HG02798 (cell line): Measurements from ENCODE around the gene ASS1.

Source experiments
- ATAC-seq: cut with Tn5 transposase; IDR thresholded peaks from one replicate; pipeline ENCODE4 v1.9.1; 2021; ENCODE audit warnings: mild to moderate bottlenecking; ENCODE audit not compliant: unreplicated experiment, poor library complexity

ASS1 gene

DNA sequence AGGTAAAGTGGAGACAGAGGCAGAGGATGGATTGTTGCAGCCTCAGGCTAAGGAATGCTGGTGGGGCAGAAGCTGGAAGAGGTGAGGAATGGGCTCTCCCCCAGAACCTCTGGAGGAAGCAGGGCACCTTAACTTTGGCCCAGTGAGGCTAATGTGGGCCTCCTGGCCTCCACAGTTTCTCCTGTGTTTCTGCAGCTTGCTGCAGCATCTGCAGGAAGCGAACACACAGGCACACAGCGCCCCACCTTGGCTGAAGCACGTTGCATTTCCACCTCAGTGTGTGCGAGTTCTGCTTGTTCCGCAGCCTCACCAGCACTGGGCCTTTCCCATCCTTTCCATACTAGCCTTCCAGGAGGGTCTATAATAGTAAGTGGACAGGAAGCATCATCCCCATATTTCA is 27.2 kb upstream of the ASS1 start:
- no peak for ATAC-seq

DNA sequence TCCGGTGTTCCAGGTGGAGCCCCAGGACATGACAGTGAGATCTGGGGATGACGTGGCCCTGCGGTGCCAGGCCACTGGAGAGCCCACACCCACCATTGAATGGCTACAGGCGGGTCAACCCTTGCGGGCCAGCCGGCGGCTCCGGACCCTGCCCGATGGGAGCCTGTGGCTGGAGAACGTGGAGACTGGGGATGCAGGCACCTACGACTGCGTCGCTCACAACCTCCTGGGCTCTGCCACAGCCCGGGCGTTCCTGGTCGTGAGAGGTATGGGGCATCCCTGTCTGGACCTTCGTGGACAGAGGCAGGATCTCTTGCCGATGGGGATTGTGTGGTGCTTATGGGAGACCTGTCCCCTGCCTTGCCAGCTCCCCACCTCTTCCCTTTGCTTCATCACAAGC is 26.0 kb upstream of the ASS1 start:
- ATAC-seq, result no peak

DNA sequence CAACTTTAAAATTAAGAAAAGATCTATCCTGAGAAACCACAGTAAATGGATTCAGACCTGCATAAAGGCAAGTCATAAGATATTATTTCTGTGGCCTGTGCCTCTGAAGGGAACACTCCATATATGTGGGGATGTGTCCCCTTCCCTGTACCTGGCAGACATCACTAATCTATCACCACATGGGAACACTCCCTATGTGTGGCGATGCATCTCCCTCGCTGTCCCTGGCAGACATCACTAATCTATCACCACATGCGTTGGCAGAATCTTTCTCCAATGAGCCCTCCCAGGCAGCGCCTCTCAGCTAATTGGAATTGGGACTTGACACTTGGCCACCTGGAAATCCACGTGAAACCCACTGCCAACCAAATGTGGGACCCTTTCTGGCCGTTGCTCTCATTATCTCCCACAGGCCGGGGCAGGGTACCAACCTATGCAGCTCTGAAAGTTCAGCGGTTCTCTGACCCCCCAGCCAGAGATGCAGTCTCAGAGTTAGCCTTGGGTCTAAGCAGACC is 25.2 kb upstream of the ASS1 start:
- no peak for ATAC-seq

DNA sequence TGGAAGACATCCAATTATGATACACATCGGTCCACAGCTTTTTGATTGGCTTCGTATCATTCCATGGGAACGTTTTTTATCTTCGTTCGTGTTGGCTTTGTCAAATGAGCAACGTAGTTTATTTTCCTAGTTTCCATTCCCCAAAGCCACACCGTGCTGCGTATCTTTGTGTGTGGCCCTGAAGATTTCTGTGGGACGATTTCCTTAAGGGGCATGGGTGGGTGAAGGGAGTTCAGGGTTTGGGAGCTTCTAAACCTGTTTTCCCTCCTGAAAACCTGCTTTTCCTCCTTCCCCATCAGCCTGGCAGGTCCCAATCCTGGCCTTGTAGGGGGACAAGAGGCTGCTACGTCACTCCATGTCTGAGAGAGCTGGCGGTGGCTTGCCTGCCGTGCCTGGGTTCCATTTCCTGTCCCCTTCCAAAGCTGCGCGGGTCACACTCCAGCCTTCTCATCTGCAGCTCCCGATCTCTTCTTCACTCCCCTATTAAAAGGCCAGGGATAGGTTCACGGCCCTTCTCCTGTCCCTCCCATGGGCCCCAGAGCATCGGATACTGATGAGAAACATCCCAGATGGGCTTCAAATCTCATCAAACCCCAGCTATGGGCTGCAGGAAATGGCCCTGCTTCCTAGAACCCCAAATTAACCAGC is 23.5 kb upstream of the ASS1 start:
- no peak for ATAC-seq

DNA sequence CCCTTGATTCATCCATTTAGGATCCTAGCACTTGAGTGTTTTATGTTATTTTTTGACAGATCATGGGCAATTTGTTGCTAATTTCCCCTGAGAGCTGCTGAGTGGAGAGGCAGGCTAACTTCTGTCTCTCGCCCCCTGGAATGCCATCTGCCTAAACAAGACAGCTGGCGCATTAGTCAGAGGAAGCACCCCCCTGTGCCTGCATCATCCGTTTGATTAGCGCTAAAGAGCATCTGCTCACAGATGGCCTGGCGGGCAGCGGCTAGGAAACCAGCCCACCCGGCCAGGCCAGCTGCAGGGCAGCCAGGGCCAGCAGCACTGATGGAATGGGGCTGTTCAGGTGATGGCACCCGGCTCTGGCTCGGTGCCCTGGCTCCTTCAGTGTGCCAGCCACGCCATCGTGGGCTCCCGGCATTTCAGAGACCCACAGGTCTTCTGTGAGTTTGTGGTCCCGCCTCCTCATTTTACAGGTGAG is 22.9 kb upstream of the ASS1 start:
- ATAC-seq, result no peak

DNA sequence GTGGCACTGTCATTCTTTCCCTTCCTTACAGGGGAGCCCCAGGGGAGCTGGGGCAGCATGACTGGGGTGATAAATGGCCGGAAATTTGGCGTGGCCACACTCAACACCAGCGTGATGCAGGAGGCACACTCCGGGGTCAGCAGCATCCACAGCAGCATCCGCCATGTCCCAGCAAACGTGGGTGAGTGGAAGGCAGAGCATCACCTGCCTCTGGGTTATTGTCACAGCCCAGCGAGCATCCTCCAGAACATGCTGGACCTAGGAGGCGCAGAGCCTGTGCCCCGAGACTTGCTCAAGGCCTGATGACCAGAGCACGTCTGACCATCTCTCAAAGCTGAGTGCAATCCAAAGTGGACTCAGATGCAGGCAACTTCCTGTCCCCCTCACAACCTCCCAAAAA is 22.2 kb upstream of the ASS1 start:
- ATAC-seq, result no peak

GRCh38 chr9:130423272-130423671 is 21.5 kb upstream of the ASS1 start:
- ATAC-seq, result no peak

DNA sequence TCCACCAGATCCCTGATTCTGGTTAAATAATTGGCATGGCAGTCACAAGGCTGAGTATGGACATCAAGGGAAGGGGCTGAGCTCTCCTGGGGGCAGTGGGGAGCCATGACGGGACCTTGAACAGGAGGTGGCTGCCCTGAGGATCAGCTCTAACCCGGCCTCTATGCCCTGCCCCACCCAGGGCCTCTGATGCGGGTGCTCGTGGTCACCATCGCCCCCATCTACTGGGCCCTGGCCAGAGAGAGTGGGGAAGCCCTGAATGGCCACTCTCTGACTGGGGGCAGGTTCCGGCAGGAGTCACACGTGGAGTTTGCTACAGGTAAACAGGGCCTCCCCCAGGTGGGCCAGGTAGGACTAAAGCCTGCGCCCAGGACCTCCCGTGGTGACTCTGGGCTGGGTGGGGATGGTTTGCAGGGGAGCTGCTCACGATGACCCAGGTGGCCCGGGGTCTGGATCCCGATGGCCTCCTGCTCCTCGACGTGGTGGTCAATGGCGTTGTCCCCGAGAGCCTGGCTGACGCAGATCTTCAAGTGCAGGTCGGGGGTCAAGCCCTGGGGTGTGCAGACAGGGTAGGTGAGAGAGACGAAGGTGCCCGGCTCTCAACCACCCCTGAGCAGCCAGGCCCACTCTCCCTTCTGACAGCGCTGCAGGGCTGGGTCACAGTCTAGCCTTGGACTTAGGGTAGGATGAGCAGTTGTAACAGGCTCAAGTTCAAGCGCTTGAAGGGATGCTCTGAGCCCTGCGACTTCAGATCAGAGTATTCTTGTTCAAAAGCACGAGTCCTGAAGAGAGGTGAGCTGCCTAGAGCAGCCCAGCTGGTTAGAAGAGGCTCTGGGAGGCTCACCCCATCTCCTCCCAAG is 19.9 kb upstream of the ASS1 start:
- no peak for ATAC-seq

DNA sequence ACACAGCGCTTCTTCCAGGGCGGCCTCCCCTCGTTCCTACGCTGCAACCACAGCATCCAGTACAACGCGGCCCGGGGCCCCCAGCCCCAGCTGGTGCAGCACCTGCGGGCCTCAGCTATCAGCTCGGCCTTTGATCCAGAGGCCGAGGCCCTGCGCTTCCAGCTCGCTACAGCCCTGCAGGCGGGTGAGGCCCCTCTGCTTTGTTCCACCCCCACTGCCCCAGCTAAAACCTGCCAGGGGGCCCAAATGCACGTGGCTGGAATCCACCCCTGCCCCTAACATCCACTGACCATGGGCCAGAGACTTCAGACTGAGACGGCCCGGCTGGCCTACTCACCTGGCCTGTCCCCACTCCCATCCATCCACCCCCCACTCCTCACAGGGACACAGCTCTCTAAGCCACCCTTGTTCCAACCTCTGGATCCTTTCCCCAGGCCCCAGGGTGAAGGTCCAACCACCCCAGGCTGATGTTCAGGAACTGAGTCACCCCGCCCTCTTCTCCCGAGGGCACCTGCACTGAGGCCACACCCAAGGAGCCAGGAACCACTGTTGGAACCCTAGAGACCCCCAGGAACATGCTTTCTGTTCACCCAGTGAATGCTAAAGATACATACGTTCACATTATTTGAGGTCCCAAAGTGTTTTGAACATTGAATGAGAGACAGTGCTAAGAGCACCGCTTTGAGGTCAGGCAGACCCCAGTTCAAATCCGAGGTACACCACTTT is 18.9 kb upstream of the ASS1 start:
- ATAC-seq, result no peak

- no peak for ATAC-seq
Measured at GRCh38 chr9:130426467-130426773, 18.3 kb upstream of the ASS1 start.

GRCh38 chr9:130426883-130427282 is 17.9 kb upstream of the ASS1 start:
- no peak for ATAC-seq

- ATAC-seq, result no peak
Measured at GRCh38 chr9:130427326-130427725, 17.4 kb upstream of the ASS1 start.

DNA sequence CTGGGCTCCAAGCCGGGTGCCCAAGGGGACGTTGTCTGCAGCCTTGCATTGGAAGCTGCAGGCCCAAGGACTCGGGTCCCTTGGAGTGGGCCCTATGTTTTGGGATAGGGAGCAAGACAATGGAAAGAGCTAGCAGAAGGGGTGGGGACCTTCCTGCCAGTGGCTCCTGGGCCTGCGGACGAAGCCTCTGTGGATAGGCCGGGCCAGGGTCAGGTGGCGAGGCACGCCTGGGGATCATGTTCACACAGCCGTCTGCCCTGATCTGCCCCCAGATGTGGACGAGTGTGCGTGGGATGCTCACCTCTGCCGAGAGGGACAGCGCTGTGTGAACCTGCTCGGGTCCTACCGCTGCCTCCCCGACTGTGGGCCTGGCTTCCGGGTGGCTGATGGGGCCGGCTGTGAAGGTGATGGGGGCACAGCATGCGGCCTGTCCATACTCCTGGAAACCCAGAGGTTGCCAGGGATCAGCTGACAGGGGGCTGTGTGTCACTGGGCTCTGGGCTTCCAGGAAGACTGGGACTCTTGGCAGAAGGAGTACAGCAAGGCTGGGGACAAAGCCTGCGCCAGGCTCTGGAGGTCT is 16.6 kb upstream of the ASS1 start:
- ATAC-seq, result no peak

GRCh38 chr9:130429381-130429780 is 15.4 kb upstream of the ASS1 start:
- no peak for ATAC-seq

DNA sequence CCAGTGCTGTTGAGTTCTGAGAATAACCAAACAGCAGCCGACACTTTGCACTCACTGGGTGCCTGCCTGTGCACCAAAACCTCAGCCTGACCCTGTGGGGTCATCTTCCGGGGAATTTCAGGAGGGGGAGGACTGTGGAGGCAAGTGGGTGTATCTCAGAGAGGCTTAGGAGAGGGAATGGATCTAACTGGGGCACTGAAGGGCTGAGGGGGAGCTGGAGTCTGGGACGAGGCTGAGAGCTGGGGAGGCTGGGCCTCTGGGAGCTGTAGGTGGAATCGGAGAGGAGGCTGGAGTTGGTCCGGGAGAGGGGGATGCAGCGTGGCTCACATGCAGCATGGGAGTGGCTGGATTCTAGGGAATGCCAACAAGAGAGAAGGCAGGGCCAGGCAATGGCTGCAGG is 14.9 kb upstream of the ASS1 start:
- ATAC-seq, result no peak

DNA sequence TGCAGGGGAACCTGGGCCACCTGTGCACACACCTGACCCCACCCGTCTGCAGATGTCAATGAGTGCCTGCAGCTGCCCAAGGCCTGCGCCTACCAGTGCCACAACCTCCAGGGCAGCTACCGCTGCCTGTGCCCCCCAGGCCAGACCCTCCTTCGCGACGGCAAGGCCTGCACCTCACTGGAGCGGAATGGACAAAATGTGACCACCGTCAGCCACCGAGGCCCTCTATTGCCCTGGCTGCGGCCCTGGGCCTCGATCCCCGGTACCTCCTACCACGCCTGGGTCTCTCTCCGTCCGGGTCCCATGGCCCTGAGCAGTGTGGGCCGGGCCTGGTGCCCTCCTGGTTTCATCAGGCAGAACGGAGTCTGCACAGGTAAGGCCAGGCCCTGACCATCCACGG is 14.5 kb upstream of the ASS1 start:
- no peak for ATAC-seq

- no peak for ATAC-seq
Measured at GRCh38 chr9:130430734-130431535, 13.8 kb upstream of the ASS1 start.

GRCh38 chr9:130431536-130432303 is 13.0 kb upstream of the ASS1 start:
- no peak for ATAC-seq

- ATAC-seq, result no peak
Measured at GRCh38 chr9:130432362-130432761, 12.4 kb upstream of the ASS1 start.
